GM13976 (cell line): ENCODE results near the gene MYL5.

ENCODE experiments used
- DNase-seq: peaks from one replicate; pipeline ENCODE4 v3.0.0; 2012; ENCODE audit warnings: low spot score
- in situ Hi-C: fragments of 300-500 bp; cut with MboI; formaldehyde crosslinking; loops from one replicate; pipeline ENCODE4 v1.12.0; 2022; ENCODE audit warnings: low sequenced_read_pairs, mixed read lengths, inconsistent platforms; ENCODE audit not compliant: unreplicated experiment
- TF ChIP-seq, protein P1 (sequence below): IDR thresholded peaks from 2 replicates; pipeline ENCODE4 v1.5.1; 2012; ENCODE audit warnings: borderline replicate concordance, mild to moderate bottlenecking; ENCODE audit not compliant: insufficient read depth; ENCODE audit errors: extremely low read depth, missing control alignments, control extremely low read depth

The MYL5 gene

DNA sequence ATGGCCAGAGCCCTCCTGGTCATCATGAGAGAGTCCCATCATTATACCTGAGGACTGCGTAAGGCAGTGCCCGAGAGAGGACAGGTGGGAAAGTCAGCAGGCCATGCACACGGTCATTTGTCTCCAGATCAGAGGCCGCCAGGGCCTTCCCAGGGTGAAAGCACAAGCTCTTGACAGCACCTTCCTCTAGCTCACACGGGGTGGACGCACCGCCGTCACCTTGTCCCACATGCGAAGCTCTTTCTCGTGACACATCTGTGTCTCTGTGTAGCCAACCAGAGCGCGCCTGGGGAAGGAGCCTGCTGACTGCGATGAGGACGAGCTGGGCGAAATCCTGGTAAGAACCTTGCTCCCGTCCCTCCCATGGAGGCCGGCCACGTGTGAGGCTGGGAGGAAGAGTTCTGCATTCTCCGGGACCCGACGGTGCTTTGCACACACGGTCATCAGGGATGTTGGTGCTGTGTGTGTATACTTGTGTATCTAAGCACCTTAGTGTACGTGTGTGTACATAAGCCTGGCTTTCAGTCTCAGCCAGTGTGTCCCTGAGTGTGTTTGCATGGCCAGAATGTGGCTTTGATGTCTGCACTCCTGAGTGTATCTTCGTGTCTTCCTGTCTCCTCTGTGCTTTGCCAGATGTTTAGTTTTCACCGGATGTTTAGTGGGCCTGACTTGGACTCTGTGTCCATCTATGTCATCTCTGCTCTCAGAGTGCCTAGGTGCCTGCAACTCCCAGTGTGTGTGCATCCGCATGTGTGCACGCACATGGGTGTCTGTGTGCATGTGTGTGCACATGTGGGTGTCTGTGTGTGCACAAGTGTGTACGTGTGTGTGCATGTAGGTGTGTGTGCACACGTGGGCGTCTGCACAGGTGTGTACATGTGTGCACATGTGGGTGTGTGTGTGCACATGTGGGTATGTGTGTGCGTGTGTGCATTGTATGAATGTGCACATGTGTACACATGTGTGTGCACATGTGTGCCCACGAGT lies 15.4 kb upstream of the MYL5 start:
- TF ChIP-seq, protein P1, sequence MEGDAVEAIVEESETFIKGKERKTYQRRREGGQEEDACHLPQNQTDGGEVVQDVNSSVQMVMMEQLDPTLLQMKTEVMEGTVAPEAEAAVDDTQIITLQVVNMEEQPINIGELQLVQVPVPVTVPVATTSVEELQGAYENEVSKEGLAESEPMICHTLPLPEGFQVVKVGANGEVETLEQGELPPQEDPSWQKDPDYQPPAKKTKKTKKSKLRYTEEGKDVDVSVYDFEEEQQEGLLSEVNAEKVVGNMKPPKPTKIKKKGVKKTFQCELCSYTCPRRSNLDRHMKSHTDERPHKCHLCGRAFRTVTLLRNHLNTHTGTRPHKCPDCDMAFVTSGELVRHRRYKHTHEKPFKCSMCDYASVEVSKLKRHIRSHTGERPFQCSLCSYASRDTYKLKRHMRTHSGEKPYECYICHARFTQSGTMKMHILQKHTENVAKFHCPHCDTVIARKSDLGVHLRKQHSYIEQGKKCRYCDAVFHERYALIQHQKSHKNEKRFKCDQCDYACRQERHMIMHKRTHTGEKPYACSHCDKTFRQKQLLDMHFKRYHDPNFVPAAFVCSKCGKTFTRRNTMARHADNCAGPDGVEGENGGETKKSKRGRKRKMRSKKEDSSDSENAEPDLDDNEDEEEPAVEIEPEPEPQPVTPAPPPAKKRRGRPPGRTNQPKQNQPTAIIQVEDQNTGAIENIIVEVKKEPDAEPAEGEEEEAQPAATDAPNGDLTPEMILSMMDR = no peak
- in situ Hi-C loops = no loop called here
- no peak for DNase-seq

DNA sequence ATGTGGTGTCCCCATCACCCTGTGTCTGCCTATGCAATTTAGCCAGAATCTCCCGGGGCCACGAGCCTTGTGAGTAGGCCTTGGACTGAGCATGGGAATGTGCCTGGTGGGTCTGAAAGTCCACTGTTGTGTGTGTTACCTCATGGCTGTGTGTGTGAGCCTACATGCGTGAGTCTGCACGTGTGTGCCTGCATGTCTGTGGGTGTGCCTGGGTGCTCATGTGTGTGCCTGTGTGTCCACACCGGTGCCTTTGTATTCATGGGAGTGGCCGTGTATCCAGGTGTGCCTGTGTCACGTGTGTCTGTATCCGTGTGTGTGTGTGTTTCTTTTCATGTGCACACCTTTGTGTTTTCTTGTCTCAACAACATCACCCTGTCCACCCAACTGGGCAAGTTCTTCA lies 14.5 kb upstream of the MYL5 start:
- DNase-seq = no peak
- in situ Hi-C loops = no loop called here
- TF ChIP-seq, protein P1 = no peak

DNA sequence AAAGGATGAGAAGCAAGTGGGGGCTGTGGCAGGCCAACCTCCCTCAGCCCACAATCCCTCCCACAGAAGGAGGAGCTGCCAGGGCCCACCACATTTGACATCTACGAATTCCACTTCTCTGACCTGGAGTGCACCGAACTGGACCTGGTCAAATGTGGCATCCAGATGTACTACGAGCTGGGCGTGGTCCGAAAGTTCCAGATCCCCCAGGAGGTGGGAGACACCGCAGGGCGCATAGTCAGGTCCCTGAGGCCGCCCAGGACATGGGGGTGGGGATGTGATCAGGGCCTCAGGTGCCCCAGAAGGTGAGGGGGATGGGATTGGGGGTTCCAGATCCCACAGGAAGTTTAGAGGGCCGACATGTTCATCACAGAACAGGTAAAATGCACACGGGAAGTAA lies 13.9 kb upstream of the MYL5 start:
- in situ Hi-C loops = no loop called here
- TF ChIP-seq, protein P1 = no peak
- no peak for DNase-seq

DNA sequence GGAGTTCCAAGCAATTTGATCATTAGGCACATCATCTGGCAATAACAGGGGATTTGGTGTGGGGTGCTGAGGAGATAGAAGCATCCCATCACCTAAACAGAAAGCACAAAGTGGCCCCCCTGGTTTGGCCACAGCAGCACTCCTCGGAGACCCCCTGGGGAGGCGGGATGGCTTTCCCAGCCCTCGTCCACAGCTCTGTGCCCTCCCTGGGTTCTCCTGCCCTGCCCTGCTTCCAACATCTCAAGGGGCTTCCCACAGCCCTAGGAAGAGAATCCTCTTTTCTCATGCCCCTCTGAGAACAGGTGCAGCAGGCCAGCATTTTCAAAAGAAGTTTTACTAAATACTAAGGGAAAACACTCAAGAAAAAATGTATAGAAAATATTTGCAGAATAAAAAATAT lies 13.1 kb upstream of the MYL5 start:
- in situ Hi-C loops = no loop called here
- TF ChIP-seq, protein P1 = no peak
- no peak for DNase-seq

DNA sequence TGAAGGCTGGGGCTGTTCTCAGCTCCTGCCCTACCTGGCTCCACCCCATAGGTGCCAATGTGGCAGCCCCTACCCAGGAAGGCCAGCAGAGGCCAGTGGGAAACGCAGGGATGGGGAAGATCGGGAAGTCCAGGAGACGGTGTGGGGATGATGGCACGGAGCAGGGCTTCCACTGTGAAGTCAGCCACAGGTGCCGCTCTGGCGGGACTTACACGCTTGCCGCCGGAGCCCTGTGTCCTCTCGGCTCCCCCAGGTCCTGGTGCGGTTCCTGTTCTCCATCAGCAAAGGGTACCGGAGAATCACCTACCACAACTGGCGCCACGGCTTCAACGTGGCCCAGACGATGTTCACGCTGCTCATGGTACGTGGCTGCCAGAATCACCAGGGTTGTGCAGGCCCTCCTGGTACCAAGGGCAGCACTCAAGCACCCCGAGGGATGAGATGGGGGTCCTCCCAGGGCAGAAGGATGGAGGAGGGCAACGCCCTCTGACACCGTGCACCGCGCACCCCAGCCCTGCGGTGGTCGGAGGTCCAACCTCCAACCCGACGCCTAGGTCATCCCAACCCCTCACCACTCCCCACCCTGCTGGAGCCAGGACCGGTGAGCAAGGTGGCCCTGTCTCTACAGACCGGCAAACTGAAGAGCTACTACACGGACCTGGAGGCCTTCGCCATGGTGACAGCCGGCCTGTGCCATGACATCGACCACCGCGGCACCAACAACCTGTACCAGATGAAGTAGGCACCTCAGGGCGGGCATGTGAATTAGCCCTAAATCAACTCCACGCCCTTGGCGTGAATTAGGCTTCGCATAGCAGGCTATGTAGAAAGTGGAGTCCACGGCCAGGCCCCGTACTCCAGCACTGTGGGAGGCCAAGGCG lies 12.2 kb upstream of the MYL5 start:
- in situ Hi-C loops = no loop called here
- DNase-seq = no peak
- TF ChIP-seq, protein P1 = no peak

DNA sequence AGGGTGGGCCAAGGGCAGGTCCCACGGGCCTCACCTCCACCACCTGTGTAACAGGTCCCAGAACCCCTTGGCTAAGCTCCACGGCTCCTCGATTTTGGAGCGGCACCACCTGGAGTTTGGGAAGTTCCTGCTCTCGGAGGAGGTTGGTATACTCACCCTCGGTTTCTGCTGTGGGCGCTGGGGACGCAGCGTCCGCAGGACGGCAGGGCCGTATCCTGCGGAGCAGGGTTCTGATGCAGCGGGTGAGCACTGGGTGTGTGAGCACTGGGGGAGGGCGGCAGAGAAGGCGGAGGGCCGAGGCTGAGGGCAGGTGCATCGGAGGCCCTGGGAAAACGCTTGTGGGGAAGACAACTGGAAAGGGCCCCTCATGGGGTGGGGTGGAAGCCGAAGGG lies 11.3 kb upstream of the MYL5 start:
- TF ChIP-seq, protein P1 = no peak
- in situ Hi-C loops = no loop called here
- DNase-seq = no peak
